GM19328 (cell line): ENCODE data around the gene HDAC4.

ENCODE experiments used
- ATAC-seq: cut with Tn5 transposase; IDR thresholded peaks from one replicate; pipeline ENCODE4 v1.9.1; 2021; ENCODE audit warnings: mild to moderate bottlenecking, moderate library complexity; ENCODE audit not compliant: unreplicated experiment

HDAC4 gene

DNA sequence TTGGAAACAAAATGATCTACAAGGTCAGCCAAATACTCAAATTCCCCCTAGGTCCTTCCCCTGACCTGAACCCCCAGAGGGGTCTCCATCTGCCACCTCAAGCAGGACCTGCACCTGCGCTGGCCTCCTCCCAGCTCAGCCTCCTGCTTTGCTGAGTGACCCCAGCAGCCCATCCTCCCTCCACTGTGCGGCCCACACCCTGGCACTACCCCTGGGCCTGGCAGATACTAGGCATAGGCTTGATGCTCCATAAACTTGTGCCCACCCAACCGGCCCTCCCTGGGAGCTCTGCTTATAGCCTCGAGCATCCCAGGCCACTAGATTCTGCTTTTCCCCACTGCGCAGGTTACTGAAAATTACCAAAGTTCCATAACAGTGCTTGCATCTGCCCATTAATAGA, 156.2 kb downstream of the HDAC4 start:
- ATAC-seq = no peak

DNA sequence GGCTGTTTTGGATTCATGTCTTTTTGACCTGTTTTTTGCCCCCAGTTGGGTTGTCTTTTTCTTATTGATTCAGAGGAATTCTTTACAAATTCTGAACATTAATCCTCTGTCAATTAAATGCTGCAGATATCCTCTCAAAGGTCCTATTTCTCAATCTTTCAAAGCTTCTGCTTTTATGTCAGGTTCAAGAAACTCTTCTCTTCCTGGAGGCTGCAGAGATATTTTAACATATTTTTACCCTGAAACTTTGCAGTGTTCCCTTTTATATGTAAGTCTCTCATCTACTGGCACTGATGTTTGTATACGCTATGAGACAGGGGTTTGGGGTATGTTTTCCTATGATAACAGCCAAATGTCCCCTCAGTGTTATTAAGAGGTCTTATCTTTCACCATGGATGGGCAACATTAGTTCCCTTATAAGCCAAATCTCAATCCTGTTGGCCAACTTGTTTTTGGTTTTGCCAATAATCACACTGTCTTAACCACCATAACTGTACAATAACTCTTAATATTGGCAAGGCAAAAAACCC, 159.3 kb downstream of the HDAC4 start:
- no peak for ATAC-seq

DNA sequence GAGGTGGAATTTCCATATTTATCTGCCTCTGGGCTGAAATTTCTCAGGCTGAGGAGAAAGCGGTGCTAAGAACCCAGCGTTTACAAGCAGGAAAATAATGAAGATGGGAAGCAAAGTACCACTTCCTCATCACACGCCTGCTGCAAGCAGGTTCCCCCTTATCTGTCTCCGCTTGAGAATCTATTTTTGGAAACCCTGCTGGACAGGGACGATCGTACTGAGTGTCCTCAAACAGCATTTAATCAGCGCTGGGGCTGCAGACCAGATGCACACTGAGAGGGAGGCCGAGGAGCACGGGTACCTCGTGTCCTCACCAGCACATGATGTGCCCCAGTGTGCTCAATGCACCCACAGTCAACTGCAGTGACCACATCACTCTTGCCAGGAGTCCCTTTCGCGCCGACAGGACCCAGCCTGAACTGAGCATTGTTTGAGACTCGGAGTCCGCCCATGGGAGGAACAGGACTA, 160.4 kb downstream of the HDAC4 start:
- no peak for ATAC-seq

DNA sequence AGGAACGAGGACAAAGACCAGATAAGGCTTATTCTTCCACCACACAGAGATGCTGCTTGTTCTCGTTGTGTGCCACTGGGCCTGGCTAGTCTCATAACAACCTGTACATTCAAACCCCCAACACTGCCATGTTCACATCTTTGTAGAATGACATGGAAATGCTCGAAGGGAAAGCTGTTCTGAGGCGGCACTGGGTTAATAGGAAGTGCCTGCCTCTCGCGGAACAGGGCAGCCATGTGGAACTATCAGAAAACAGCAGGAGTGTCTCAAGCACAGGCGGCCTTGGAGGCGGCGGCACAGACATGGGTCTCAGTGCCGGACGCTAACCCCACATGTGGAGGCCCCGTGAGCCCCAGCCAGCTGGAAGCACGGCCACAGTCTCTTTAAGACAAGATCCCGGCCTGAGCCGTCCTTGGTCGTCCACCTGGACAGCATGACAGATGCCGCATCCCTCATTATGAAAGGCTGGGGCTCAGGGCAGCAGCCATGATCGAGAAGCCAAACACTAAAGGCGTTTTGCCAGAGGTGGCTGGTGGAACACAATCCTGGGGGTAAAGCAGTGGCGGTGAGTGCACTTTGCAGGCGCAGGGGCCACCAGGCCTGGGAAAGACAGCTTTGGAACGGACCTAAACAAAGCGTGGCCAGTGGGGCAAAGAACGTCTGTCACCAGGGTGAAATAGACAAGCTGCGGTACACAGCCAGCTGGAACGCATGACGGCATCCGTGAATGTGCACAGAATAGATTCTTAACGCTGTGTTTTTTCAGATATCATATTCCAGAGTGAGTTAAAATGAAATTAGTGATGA, 161.0 kb downstream of the HDAC4 start:
- no peak for ATAC-seq

DNA sequence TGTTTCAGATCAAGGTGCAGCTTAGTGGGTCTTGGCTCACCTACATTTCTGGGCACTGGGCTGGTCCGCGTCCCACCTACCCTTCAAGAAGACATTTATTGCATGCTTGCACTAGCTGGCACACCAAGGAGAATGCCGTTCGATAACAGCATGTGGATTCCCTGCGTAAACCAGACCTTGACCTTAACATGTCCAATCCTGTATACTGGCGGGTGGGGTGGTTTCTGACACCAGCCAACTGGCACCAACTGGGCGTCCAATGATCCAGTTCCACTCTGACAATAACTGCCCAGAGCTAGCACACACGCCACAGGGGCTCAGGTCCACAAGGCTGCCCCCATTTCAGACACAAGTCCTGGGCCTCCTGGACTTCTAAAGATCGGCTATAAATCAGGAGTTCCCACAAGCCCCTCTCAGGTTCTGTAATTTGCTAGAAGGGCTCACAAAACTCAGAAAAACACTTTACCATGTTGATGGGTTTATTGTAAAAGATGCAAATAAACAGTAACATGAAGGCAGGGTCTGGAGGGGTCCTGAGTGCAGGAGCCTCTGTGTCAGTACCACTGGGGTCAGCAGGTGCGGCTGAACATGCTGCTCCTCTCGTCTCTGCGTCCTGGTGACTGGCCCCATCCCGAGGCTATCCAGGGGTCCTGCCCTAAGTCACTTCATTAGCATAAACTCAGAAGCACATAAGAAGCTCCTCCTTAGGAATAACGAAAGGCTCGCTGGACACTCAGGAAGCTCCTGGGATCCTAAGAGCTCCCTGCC, 161.8 kb downstream of the HDAC4 start:
- no peak for ATAC-seq

DNA sequence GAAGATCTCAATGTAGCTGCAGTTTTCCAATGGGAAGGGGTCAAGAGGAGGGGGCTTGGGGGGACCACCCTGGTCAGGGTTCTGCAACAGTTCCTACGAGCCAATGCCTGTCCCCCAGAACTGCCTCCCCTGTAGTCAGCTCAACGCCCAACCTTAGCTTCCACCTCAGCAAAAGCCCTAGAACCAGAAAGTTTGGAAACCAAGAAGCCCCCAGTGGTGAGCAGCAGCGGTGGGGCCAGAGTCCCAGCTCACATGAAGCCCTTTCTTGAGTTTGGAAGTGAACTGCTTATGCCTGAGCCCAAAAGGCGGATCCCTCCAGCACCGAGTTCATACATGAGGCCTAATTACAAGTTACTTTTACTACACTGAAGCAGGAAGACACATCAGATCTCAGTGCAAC, 162.4 kb downstream of the HDAC4 start:
- ATAC-seq = no peak

DNA sequence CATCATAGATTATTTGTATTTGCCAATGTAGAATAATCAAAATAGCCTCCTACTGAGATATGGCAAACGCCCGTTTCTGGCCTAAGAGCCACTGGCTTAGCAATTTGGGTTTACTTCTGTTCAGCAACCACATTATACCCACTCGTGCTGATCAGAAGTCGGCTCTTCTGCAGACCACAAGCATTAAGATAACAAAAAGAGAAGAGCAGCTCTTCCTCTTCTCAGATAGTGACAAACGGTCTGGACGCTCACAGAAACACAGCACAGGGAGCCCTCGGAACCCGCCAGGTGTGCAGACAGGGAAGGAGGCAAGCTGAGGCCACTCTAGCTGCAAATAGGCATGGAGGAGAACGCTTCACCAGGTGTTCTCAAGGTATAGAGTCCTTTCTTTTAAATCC, 164.0 kb downstream of the HDAC4 start:
- ATAC-seq = no peak

DNA sequence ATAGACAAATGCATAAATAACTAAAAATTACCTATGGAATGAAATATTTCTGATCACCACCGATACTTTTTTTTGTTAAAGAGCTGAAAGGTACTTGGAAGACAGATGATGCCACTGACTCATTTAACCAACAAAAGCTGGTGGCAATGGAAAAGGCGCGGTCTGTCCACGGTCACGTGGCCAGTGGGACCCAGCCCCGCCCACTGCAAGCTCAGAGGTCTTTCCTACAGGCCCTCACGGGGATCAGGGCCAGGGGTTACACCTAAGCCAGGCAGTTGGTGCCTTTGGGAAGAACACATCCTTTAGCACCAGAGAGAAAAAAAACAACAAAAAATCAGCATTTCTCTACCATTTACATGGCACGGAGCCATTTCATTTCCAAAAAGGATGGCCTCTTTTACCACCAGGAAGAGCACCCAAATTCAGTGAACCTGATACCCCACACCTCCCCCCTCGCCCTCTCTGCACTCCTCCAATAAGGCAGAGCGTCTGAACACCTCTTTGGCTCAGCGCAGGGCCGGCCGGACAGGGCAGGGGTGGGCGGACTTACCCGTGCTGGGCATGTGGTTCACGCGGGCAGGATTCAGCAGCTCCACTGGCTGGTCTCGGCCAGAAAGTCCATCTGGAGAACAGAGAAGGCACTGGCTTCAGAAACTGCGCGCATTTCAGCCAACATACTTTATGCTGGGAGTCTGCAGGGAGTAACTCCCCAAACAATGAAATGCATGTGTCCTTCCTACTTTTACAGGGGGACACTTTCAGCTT, 164.6 kb downstream of the HDAC4 start:
- no peak for ATAC-seq

DNA sequence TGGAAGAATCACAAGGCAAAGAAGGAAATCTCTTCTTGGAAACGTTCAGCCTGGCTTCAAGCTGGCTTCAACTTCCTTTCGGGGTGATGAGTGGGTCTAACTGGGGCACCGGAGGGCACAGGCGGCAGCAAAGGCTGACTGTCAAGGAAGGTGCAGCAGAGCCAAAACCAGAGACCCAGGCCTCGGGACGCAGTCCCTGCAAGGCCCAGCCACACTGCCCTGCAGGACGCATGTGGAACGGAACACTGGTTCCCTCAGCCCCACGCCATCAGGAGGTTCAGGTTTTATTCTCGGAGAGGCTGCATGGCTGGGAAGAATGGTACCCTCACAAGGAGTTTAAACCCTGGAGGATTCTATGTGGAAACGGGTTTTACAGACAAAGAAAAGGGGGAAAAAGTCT, 165.5 kb downstream of the HDAC4 start:
- no peak for ATAC-seq

DNA sequence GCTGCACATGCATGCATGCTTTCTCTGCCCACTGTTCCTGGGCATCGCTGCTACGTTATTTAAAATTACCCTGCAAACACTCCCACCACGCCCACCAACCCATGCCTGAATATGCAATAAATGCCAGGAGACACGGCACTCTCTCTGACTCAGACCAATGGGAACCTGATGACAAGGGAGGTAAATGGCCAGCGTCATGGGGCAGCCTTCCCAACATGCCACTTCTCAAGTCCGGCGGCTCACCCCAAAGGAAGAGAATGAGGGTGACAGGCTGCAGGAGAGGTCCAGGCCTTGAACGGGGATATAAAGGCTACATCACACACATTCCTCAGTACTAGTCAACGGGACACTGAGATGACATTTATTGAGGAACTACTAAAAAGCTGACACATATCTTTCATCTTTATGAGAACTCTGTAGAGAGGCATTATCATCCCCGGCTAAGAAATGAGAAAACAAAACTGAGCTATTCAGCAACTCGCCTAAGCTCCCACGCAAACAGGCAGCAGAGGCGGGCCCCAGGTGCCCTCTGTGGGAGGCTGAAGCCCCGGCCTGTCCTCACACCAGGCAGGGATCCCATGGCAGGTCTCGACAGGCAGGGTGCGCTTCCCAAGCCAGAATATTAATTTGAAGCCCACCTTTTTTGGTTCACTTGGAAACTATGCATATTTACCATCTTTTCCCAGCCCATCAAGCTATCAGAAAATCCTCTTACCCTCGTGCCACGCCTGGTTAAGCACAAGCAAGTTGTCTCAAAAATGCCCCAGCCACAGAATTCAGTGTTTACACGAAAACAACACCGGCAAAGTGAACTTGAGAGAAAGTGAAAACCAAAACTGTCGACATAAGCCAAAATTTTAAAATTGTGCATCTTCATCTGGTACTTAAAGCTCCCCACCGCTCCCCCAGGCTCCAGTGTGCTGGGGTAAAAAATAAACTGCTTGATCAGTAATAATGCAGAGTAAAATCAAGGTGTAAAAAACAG, 166.3 kb downstream of the HDAC4 start:
- no peak for ATAC-seq

DNA sequence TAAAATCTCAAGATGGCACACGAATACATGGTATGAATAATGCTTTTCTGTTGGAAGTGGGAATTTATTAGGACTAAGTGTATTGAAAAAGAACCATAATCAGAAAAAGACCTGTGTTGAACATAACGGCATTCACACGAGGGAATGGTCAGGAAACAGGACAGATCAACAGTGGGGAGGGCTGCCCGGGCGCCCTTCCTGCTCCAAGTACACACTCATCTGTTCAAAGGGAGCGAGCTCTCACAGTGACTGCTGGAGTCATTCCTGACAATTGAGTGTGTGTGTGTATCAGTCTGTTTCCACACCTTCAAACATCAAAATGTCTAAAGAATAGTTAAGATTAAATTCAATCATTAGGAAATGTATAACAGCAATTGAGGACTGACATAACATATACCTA, 167.2 kb downstream of the HDAC4 start:
- ATAC-seq = no peak

DNA sequence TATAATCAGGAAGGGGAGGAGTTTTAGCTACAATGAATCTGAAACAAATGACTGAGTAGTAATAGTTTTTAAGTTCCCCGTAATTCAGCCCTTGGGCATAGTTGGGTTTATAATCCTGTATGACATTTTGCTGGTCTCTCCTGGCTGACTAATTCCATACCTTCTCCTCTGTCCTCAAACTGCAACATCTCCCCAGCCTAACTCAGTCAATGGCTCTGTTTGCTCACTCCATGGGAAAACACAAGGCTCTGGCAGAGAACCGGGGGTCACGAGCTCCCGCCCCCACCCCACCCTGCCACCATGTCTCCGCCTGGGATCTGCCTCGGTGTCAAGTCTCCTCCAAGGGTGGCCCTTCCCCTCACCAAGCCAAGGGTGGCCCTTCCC, 168.6 kb downstream of the HDAC4 start:
- ATAC-seq = no peak

DNA sequence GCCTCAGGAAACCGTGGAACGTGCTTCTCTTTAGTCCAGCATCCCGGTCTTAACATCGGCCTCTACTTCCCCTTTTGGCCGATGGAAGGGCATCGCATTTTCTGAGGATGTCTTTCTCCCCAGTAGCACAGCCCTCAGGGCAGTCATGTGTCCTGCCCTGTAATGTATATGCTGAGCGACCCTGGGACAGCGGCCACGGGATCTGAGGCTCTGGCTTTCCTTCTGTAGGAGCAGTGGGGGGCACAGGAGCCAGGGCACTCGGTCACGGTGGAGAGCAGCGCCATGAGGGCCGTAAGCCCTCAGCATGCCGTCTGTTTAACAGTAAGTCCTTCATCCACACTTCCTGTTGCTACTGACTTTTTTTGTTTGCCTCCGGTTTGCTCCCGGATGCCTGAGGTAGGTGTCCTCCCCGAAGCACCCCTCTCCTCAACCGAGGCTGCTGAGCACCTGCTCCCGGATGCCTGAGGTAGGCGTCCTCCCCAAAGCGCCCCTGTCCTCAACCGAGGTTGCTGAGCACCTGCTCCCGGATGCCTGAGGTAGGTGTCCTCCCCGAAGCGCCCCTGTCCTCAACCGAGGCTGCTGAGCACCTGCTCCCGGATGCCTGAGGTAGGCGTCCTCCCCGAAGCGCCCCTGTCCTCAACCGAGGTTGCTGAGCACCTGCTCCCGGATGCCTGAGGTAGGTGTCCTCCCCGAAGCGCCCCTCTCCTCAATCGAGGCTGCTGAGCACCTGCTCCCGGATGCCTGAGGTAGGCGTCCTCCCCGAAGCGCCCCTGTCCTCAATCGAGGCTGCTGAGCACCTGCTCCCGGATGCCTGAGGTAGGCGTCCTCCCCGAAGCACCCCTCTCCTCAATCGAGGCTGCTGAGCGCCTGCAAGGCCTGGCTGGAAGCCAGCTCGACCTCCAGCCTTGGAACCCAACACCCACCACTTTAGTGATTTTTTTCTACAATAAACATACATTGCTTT, 169.3 kb downstream of the HDAC4 start:
- ATAC-seq = no peak

DNA sequence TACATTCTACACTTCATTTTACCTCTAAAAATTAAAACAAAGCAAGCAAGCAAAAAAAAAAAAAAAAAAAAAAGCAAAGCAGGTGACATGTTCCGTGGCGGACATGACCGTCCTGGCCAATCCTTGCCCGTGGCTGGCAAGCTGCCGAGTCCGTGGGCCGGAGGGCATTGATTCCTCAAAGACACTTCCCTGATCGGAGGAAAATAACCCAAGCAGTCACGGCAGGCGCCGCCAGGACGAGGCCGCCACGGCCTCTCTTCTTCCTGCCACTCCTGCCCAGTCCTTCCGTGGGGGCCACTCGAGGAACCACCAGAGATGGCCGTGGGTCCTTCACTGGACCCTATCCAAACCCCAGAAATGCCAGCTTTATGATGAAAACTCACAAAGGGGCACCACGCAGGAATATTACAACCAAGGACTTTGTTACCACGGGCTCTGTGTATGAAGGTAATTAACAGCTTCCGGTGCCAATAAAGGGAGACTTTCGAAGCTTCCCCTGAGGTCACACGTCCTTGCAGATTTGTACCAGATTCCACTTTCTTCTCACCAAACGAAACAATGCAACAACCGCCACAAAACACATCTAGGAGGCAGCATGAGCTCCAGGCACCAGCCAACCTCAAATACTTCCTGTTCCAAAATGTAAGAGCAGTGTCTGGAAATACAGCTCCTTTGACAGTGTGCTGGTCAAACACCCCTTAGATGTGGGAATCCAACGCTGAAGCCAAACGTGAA, 170.3 kb downstream of the HDAC4 start:
- no peak for ATAC-seq

DNA sequence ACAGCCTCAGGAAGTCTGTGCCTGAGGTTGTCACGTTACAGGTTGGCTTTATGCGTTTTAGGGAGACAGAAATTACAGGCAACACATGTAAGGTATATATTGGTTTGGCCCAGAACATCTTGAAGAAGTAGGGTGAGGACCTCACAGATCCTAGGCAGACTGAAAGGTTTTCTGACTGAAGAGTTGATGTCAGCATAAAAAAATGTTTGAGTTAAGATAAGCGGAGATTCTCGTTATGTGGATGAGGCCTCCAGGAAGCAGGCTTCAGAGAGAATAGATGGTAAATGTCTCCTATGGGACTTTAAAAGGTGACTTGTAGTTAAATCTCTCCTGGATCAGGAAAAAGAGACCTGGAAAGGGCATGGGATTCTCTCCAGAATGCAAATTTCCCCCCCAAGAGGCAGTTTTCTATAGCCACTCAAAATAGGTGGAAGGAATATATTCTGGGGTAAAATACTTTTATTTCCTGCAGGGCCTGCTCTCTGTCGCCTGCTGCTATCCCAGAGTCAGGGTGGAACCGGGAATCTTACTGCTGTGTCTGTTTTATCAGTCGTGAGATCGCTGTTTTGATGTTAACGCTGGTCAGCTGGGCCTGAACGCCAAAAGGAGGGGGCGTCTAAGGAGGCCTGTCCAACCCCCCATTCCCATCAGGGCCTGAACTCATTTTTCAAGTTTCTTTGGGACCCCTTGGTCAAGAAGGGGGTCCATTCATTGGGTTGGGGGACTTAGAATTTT, 171.1 kb downstream of the HDAC4 start:
- no peak for ATAC-seq

DNA sequence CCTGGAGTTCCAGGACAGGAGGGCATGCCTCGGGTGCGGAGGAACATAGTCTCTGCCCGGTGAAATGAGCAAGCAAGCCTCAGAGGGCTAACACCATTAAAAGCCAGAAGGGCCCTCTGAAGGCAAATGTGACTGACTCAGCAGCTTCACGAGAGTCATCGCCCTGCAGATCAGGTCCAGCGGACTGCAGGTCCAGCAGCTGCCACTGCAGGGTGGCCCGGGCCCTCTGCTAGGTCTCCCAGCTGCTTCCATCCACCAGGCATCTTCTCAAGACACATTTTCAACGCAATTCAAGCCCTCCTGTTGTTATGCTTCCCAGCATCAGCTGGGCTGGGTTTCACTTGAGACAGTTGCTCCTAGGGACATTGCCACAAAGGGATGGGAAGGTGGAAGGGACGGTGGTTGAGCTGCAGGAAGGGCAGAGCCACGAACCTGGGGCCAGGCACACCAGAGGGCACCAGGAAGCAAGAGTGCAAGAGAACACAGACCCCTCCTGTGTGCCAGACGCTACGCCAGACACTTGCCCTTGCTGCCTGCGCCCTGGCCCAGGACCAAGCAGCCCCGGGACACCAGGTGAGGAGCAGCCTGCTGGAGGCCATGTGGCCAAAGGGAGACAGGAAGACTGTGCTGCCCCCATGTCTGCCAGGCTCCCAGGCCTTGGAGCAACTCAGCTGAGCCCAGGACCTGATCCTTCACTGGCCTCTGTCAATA, 173.0 kb downstream of the HDAC4 start:
- ATAC-seq = no peak
